HG02623 (cell line): ENCODE data around the gene PTX4.

Experiments
- ATAC-seq: cut with Tn5 transposase; IDR thresholded peaks from one replicate; pipeline ENCODE4 v1.9.1; 2021; ENCODE audit warnings: moderate library complexity; ENCODE audit not compliant: unreplicated experiment

PTX4 gene

GRCh38 chr16:1501630-1502029 is 12.9 kb upstream of the PTX4 start:
- no peak for ATAC-seq

- ATAC-seq = no peak
These were observed 11.9 kb upstream of the PTX4 start for GRCh38 chr16:1500465-1501150.

GRCh38 chr16:1499756-1500464 is 11.2 kb upstream of the PTX4 start:
- ATAC-seq = no peak

- ATAC-seq = no peak
These were observed 10.3 kb upstream of the PTX4 start for GRCh38 chr16:1498899-1499676.

DNA sequence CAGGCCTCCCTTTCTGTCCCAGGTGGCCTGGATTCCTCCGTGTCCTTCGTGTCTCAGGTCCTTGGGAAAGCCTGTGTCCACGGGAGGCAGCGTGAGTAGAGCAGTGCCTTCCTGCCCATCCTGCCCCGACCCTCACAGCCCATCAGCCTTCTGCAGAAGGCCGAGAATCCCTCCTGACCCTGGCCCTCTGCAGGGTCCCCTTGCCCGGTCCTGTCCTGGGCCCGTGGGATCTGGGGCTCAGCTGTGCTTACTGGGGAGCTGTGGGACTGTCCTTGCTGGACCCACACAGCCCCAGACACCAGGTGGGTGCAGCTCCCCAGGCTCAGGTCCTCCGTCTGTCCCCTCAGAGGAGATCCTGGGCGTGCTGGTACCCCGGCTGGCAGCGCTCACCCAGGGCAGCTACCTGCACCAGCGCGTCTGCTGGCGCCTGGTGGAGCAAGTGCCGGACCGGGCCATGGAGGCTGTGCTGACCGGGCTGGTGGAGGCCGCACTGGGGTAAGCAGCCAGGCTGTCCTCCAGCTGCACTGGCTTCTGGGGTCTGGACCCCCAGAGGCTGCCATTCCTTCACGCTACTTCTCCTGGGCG is 8.4 kb upstream of the PTX4 start:
- no peak for ATAC-seq

- ATAC-seq = no peak
These were observed 7.7 kb upstream of the PTX4 start for GRCh38 chr16:1496464-1496863.

DNA sequence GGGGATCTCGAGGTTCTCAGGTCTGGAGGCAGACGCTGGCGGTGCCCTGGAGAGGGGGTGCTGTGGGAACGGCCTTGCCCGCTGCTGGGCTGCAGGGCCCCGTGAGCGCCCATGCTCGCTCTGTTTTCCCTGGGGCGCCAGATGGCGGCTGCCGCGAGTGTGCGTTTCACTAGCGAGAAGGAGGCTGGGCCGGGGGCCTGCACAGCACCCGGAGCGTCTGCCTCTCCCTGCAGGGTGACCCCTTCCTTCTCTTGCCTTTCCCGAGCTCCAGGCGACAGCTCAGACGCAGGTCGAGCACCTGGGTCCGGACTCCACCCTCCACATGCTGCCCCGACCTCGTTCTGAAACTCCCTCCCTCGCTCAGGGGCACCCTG is 7.1 kb upstream of the PTX4 start:
- ATAC-seq = no peak

- ATAC-seq = no peak
These were observed 6.6 kb upstream of the PTX4 start for GRCh38 chr16:1495211-1495888.

DNA sequence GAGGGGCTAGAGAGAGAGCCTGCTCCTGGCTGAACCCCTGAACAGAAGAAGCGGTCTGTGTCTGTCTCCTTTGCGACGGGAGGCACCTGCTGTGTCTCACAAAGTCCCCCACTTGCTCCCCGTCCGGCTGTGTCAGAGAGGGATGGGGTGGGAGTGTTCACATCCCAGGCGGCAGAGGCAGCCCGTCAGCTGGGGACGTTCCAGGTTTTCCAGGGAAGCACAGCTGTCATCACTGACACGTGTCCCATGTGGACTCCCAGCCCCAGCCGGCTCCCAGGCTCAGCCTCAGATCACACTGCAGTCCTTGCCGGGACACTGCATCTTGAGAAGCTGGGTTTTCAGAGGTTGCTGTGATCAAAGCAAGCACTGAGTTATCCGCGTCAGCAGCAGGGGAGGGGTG is 6.0 kb upstream of the PTX4 start:
- no peak for ATAC-seq

- ATAC-seq = no peak
These were observed 5.4 kb upstream of the PTX4 start for GRCh38 chr16:1494129-1494640.

- no peak for ATAC-seq
These were observed 5.0 kb upstream of the PTX4 start for GRCh38 chr16:1493746-1494094.

GRCh38 chr16:1492923-1493745 is 4.4 kb upstream of the PTX4 start, which contains the start of gene TELO2:
Gene TELO2 (plus strand): TSS chr16:1493360. CDS start chr16:1494282, 922 bp downstream.
- ATAC-seq = peak; percentile 62

- ATAC-seq = no peak
These were observed 3.6 kb upstream of the PTX4 start for GRCh38 chr16:1492082-1492922.

- ATAC-seq = no peak
These were observed 2.6 kb upstream of the PTX4 start for GRCh38 chr16:1491327-1491726.

- no peak for ATAC-seq
These were observed 333 bp upstream of the PTX4 start for GRCh38 chr16:1489077-1489476.

DNA sequence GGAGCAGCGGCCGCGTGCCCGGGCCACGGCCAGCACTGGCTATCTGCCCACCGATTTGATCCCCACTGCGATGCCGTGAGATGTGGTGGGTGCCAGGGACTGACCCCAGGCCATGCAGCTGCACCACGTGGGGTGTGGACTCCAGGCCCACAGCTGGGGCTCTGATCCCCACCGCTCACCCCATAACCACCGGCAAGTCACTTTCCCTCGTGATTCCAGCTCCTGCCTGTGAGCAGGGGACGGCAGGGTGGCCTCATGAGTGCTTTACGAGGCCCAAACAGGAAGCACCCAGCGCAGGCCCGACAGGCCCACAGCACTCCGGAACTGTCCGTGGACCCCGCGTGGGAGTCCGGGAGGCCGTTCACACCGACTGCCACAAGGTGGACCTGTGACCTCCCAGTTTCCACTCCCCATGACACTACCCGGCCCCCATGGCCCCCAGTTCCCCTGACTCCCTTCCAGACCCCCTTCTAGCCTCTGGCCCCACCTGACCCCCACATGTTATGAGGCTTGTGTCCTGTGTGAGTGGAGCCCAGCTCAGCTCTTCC is 616 bp downstream of the PTX4 start:
- no peak for ATAC-seq

- no peak for ATAC-seq
These were observed 1.2 kb downstream of the PTX4 start for GRCh38 chr16:1487395-1488053.
